ENCODE data around the gene C1orf210. TPM values are rescaled to one million over a fixed set of nuclear protein-coding genes. Genes with fewer than 3 reads are reported as not detected.

C1orf210 gene
- total and polyA plus RNA-seq, 4 donors: 2.3 TPM; not detected in 3

DNA sequence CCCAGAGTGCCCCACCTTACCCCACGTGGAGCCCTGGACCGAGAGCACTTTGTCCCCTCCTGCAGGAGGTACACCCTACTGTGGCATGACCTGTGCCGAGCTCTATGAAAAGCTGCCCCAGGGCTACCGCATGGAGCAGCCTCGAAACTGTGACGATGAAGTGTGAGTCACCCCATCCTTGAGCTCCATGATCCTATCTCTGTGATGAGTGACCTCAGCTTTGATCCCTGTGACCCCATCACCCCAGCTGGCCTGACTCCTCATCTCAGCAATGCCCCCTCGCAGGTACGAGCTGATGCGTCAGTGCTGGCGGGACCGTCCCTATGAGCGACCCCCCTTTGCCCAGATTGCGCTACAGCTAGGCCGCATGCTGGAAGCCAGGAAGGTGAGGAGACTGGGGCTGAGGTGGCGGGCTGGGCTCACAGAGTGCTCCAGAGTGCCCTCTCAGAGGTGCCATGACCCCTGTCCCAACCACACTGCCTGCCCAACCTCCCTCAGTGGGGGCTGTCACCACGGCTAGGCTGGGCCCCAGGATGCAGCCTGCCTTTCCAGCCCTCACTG lies 36.0 kb upstream of the C1orf210 start:
- no peak overlapping the region for H3K4me3 ChIP-seq (ENCODE audit: low read length in 2 of 2)
- no peaks in the 10 kb centered on the region for H3K27me3 ChIP-seq (ENCODE audit: control insufficient read depth in 1 of 2, insufficient read depth in 2 of 2, low read length in 1 of 2)
- DNase-seq: peak; percentile 37 to 57
- no peak for ATAC-seq (ENCODE audit: low FRiP score)
- no peaks in the 10 kb centered on the region for H3K36me3 ChIP-seq (ENCODE audit: control insufficient read depth in 1 of 2, insufficient read depth in 2 of 2, low read length in 1 of 2)
- H3K9me3 ChIP-seq (ENCODE audit: control insufficient read depth, low read length): peaks cover 3% of the 10 kb centered on the region
- 94 to 95% methylated on average over 16 of the region's 16 CpGs for WGBS, 2 donors
- intact Hi-C loops (cut with DNase I): no loop called here
- no peaks in the 10 kb centered on the region for H3K4me1 ChIP-seq (ENCODE audit: control insufficient read depth in 1 of 2, insufficient read depth in 2 of 2, low read length in 2 of 2)
- H3K27ac ChIP-seq (ENCODE audit: low read depth in 1 of 2, low read length in 2 of 2): no peak overlapping the region

GRCh38 chr1:43319766-43320165 lies 34.4 kb upstream of the C1orf210 start:
- Histone ChIP-seq H3K36me3 (ENCODE audit: control insufficient read depth in 1 of 2, insufficient read depth in 2 of 2, low read length in 1 of 2) (no peaks in the 10 kb centered on the region), H3K9me3 (ENCODE audit: control insufficient read depth, low read length) (peaks cover 3% of the 10 kb centered on the region), H3K4me1 (ENCODE audit: control insufficient read depth in 1 of 2, insufficient read depth in 2 of 2, low read length in 2 of 2) (no peaks in the 10 kb centered on the region), H3K27ac (ENCODE audit: low read depth in 1 of 2, low read length in 2 of 2) (no peak overlapping the region), H3K27me3 (ENCODE audit: control insufficient read depth in 1 of 2, insufficient read depth in 2 of 2, low read length in 1 of 2) (no peaks in the 10 kb centered on the region), H3K4me3 (ENCODE audit: low read length in 2 of 2) (no peak overlapping the region)
- ATAC-seq (ENCODE audit: low FRiP score) (no peak), DNase-seq (peak; percentile 16 to 17)
- WGBS, 2 donors: 67 to 81% methylated on average over 3 of the region's 3 CpGs
- intact Hi-C loops (cut with DNase I): no loop called here

DNA sequence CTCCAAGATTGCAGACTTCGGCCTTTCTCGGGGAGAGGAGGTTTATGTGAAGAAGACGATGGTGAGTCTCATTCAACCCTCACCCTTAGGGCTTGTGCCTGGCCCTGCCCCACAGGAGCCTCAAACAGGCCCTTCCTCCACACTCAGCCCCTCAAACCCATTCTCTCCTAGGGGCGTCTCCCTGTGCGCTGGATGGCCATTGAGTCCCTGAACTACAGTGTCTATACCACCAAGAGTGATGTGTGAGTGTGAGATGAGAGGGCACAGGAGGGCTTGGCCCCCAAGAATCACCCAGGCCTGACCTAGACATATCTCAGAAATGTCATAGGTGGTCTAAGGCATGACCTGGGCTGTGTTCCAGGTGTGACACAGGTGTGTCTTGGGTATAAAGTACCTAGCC lies 33.9 kb upstream of the C1orf210 start:
- peak; percentile 3 to 39 for DNase-seq
- Histone ChIP-seq H3K27me3 (ENCODE audit: control insufficient read depth in 1 of 2, insufficient read depth in 2 of 2, low read length in 1 of 2) (no peaks in the 10 kb centered on the region), H3K4me1 (ENCODE audit: control insufficient read depth in 1 of 2, insufficient read depth in 2 of 2, low read length in 2 of 2) (no peaks in the 10 kb centered on the region), H3K36me3 (ENCODE audit: control insufficient read depth in 1 of 2, insufficient read depth in 2 of 2, low read length in 1 of 2) (no peaks in the 10 kb centered on the region), H3K9me3 (ENCODE audit: control insufficient read depth, low read length) (no peaks in the 10 kb centered on the region), H3K4me3 (ENCODE audit: low read length in 2 of 2) (no peak overlapping the region), H3K27ac (ENCODE audit: low read depth in 1 of 2, low read length in 2 of 2) (no peak overlapping the region)
- WGBS, 2 donors: 94 to 96% methylated on average over 5 of the region's 5 CpGs
- ATAC-seq (ENCODE audit: low FRiP score): no peak
- intact Hi-C loops (cut with DNase I): no loop called here

GRCh38 chr1:43318831-43319230 lies 33.5 kb upstream of the C1orf210 start:
- Histone ChIP-seq H3K27ac (ENCODE audit: low read depth in 1 of 2, low read length in 2 of 2) (no peak overlapping the region), H3K36me3 (ENCODE audit: control insufficient read depth in 1 of 2, insufficient read depth in 2 of 2, low read length in 1 of 2) (no peaks in the 10 kb centered on the region), H3K9me3 (ENCODE audit: control insufficient read depth, low read length) (no peaks in the 10 kb centered on the region), H3K4me1 (ENCODE audit: control insufficient read depth in 1 of 2, insufficient read depth in 2 of 2, low read length in 2 of 2) (no peaks in the 10 kb centered on the region), H3K27me3 (ENCODE audit: control insufficient read depth in 1 of 2, insufficient read depth in 2 of 2, low read length in 1 of 2) (no peaks in the 10 kb centered on the region), H3K4me3 (ENCODE audit: low read length in 2 of 2) (no peak overlapping the region)
- WGBS, 2 donors: 54 to 61% methylated on average over 4 of the region's 4 CpGs
- peak in 1 of 2 donors; percentile 62 for DNase-seq
- ATAC-seq (ENCODE audit: low FRiP score): no peak
- intact Hi-C loops (cut with DNase I): no loop called here

DNA sequence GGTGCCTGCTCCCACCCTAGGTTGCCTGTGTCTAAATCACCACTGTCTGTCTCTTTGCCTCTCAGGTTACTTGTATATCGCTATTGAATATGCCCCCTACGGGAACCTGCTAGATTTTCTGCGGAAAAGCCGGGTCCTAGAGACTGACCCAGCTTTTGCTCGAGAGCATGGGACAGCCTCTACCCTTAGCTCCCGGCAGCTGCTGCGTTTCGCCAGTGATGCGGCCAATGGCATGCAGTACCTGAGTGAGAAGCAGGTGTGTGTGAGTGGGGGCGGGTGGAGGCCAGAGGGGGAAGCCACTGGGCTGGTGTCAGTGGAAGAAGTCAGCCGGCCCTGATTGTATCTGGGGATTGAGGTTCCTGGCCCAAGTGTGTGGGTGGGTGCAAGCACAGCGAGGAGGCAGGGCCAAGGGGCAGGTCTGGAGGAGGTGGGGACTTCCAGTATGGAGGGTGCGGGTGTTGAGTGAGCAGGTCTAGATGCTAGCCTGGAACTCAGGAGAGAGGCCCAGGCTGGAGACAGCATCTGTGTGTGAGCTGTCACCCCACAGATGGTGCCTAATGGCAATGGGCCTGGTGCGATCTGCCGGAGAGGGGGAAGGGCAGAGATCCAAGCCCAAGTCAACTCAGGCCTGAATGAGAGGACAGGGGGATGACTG lies 32.6 kb upstream of the C1orf210 start:
- Histone ChIP-seq H3K4me1 (ENCODE audit: control insufficient read depth in 1 of 2, insufficient read depth in 2 of 2, low read length in 2 of 2) (no peaks in the 10 kb centered on the region), H3K9me3 (ENCODE audit: control insufficient read depth, low read length) (no peaks in the 10 kb centered on the region), H3K36me3 (ENCODE audit: control insufficient read depth in 1 of 2, insufficient read depth in 2 of 2, low read length in 1 of 2) (no peaks in the 10 kb centered on the region), H3K4me3 (ENCODE audit: low read length in 2 of 2) (no peak overlapping the region), H3K27ac (ENCODE audit: low read depth in 1 of 2, low read length in 2 of 2) (no peak overlapping the region), H3K27me3 (ENCODE audit: control insufficient read depth in 1 of 2, insufficient read depth in 2 of 2, low read length in 1 of 2) (no peaks in the 10 kb centered on the region)
- DNase-seq (peak; percentile 17 to 40), ATAC-seq (ENCODE audit: low FRiP score) (no peak)
- intact Hi-C loops (cut with DNase I): no loop called here
- 88 to 89% methylated on average over 15 of the region's 15 CpGs for WGBS, 2 donors

- DNase-seq (peak; percentile 34 to 59), ATAC-seq (ENCODE audit: low FRiP score) (no peak)
- no peaks in the 10 kb centered on the region for H3K9me3 ChIP-seq (ENCODE audit: control insufficient read depth, low read length)
- no peaks in the 10 kb centered on the region for H3K27me3 ChIP-seq (ENCODE audit: control insufficient read depth in 1 of 2, insufficient read depth in 2 of 2, low read length in 1 of 2)
- intact Hi-C loops (cut with DNase I): no loop called here
- 88 to 90% methylated on average over 16 of the region's 16 CpGs for WGBS, 2 donors
- H3K36me3 ChIP-seq (ENCODE audit: control insufficient read depth in 1 of 2, insufficient read depth in 2 of 2, low read length in 1 of 2): no peaks in the 10 kb centered on the region
- no peaks in the 10 kb centered on the region for H3K4me1 ChIP-seq (ENCODE audit: control insufficient read depth in 1 of 2, insufficient read depth in 2 of 2, low read length in 2 of 2)
- H3K27ac ChIP-seq (ENCODE audit: low read depth in 1 of 2, low read length in 2 of 2): no peak overlapping the region
- H3K4me3 ChIP-seq (ENCODE audit: low read length in 2 of 2): no peak overlapping the region
These were observed 31.5 kb upstream of the C1orf210 start for GRCh38 chr1:43316738-43317520.

DNA sequence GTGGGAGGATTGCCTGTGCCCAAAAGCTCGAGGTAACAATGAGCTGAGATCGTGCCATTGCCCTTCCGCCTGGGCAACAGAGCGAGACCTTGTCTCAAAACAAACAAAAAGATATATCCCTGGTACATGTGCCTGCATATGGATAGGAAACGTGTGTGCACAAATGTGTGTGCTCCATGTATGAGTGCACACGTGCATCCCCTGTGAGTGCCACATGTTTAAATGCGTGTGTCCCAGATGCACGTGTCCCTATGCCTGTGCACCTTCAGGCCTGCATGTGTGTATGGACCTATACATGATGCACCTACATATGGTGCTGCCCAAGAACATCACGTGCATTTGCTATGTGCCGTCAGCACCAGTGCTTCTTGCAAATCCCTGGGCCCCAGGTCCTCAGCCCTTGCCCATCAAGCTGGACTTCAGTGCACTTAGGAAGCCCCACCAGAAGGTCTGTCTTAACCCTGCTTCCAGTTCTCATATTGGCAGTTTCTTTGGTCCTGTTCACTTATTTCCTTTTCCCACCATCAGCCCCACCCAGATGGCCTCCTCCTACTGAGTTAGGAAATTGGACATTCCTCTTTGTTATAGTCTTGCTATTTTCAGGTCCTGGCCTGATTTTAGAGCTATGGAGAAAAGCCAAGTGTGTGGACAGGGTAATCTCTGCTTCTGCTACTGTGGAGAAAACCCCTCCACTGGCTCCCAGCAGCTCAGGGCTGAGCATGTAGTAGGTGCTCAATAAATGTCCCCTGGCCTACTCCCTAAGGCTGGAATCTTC lies 30.8 kb upstream of the C1orf210 start:
- 90 to 91% methylated on average over 10 of the region's 10 CpGs for WGBS, 2 donors
- intact Hi-C loops (cut with DNase I): no loop called here
- H3K9me3 ChIP-seq (ENCODE audit: control insufficient read depth, low read length): no peaks in the 10 kb centered on the region
- H3K27ac ChIP-seq (ENCODE audit: low read depth in 1 of 2, low read length in 2 of 2): no peak overlapping the region
- ATAC-seq (ENCODE audit: low FRiP score) (no peak), DNase-seq (peak; percentile 14 to 37)
- no peak overlapping the region for H3K4me3 ChIP-seq (ENCODE audit: low read length in 2 of 2)
- H3K27me3 ChIP-seq (ENCODE audit: control insufficient read depth in 1 of 2, insufficient read depth in 2 of 2, low read length in 1 of 2): no peaks in the 10 kb centered on the region
- no peaks in the 10 kb centered on the region for H3K36me3 ChIP-seq (ENCODE audit: control insufficient read depth in 1 of 2, insufficient read depth in 2 of 2, low read length in 1 of 2)
- H3K4me1 ChIP-seq (ENCODE audit: control insufficient read depth in 1 of 2, insufficient read depth in 2 of 2, low read length in 2 of 2): no peaks in the 10 kb centered on the region

DNA sequence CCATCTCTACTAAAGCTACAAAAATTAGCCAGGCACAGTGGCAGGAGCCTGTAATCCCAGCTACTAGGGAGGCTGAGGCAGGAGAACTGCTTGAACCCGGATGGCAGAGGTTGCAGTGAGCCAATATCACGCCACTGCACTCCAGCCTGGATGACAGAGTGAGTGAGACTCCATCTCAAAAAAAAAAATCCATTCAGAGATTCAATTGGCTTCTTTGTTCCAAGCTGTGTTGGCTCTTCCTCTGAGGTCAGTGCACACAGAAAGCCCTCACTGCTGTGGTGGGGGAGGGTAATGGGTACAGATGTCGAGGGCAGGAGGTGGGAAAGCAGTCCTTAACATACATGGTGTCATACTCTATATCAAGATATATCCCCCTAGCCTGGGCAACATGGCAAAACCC lies 30.1 kb upstream of the C1orf210 start:
- DNase-seq (peak in 1 of 2 donors; percentile 37), ATAC-seq (ENCODE audit: low FRiP score) (no peak)
- no peak overlapping the region for H3K27ac ChIP-seq (ENCODE audit: low read depth in 1 of 2, low read length in 2 of 2)
- H3K4me1 ChIP-seq (ENCODE audit: control insufficient read depth in 1 of 2, insufficient read depth in 2 of 2, low read length in 2 of 2): no peaks in the 10 kb centered on the region
- intact Hi-C loops (cut with DNase I): no loop called here
- no peaks in the 10 kb centered on the region for H3K36me3 ChIP-seq (ENCODE audit: control insufficient read depth in 1 of 2, insufficient read depth in 2 of 2, low read length in 1 of 2)
- H3K27me3 ChIP-seq (ENCODE audit: control insufficient read depth in 1 of 2, insufficient read depth in 2 of 2, low read length in 1 of 2): no peaks in the 10 kb centered on the region
- WGBS, 2 donors: 89 to 91% methylated on average over 3 of the region's 3 CpGs
- no peaks in the 10 kb centered on the region for H3K9me3 ChIP-seq (ENCODE audit: control insufficient read depth, low read length)
- no peak overlapping the region for H3K4me3 ChIP-seq (ENCODE audit: low read length in 2 of 2)

All from aorta (tissue), 5 donors.